ENCODE data around the gene ATP13A2. TPM values are rescaled to one million over a fixed set of nuclear protein-coding genes. Genes with fewer than 3 reads are reported as not detected.
"Not testable (repeated sequence)": the region's sequence is repeated elsewhere in the genome, so short reads cannot be mapped to it uniquely, and the experiment has no call there.

ATP13A2 gene
- polyA plus RNA-seq, 4 donors, result 28.8 to 37.8 (median 31.1) TPM

GRCh38 chr1:16964169-16964568, 47.6 kb downstream of the ATP13A2 start:
- not testable (repeated sequence) for DNase-seq (ENCODE audit: low read depth in 4 of 4, low spot score in 3 of 4)

- DNase-seq (ENCODE audit: low read depth in 4 of 4, low spot score in 3 of 4), result no peak
These were observed 50.2 kb downstream of the ATP13A2 start for GRCh38 chr1:16961297-16962133.

GRCh38 chr1:16960560-16961296, 51.0 kb downstream of the ATP13A2 start:
- peak in 2 of 4 donors; percentile 58 to 68 for DNase-seq (ENCODE audit: low read depth in 4 of 4, low spot score in 3 of 4)

GRCh38 chr1:16958475-16958874, 53.3 kb downstream of the ATP13A2 start:
- no peak for DNase-seq (ENCODE audit: low read depth in 4 of 4, low spot score in 3 of 4)

GRCh38 chr1:16957731-16958130, 54.0 kb downstream of the ATP13A2 start:
- no peak for DNase-seq (ENCODE audit: low read depth in 4 of 4, low spot score in 3 of 4)

- no peak for DNase-seq (ENCODE audit: low read depth in 4 of 4, low spot score in 3 of 4)
These were observed 55.0 kb downstream of the ATP13A2 start for GRCh38 chr1:16956775-16957174.

- no peak for DNase-seq (ENCODE audit: low read depth in 4 of 4, low spot score in 3 of 4)
These were observed 56.5 kb downstream of the ATP13A2 start for GRCh38 chr1:16955186-16955585.

GRCh38 chr1:16954579-16954978, 57.1 kb downstream of the ATP13A2 start:
- DNase-seq (ENCODE audit: low read depth in 4 of 4, low spot score in 3 of 4), result no peak

GRCh38 chr1:16952376-16952775, 59.4 kb downstream of the ATP13A2 start:
- not testable (repeated sequence) for DNase-seq (ENCODE audit: low read depth in 4 of 4, low spot score in 3 of 4)

- not testable (repeated sequence) for DNase-seq (ENCODE audit: low read depth in 4 of 4, low spot score in 3 of 4)
These were observed 62.7 kb downstream of the ATP13A2 start for GRCh38 chr1:16949026-16949425.

GRCh38 chr1:16948282-16948891, 63.3 kb downstream of the ATP13A2 start:
- not testable (repeated sequence) for DNase-seq (ENCODE audit: low read depth in 4 of 4, low spot score in 3 of 4)

GRCh38 chr1:16946646-16947045, 65.1 kb downstream of the ATP13A2 start:
- no peak for DNase-seq (ENCODE audit: low read depth in 4 of 4, low spot score in 3 of 4)

GRCh38 chr1:16946185-16946584, 65.5 kb downstream of the ATP13A2 start:
- not testable (repeated sequence) for DNase-seq (ENCODE audit: low read depth in 4 of 4, low spot score in 3 of 4)

GRCh38 chr1:16945512-16945911, 66.2 kb downstream of the ATP13A2 start:
- not testable (repeated sequence) for DNase-seq (ENCODE audit: low read depth in 4 of 4, low spot score in 3 of 4)

GRCh38 chr1:16944038-16944437, 67.7 kb downstream of the ATP13A2 start:
- DNase-seq (ENCODE audit: low read depth in 4 of 4, low spot score in 3 of 4), result no peak

- not testable (repeated sequence) for DNase-seq (ENCODE audit: low read depth in 4 of 4, low spot score in 3 of 4)
These were observed 72.1 kb downstream of the ATP13A2 start for GRCh38 chr1:16939386-16940180.

GRCh38 chr1:16938351-16939321, 73.1 kb downstream of the ATP13A2 start:
- DNase-seq (ENCODE audit: low read depth in 4 of 4, low spot score in 3 of 4), result no peak

GRCh38 chr1:16936580-16936979, 75.1 kb downstream of the ATP13A2 start:
- DNase-seq (ENCODE audit: low read depth in 4 of 4, low spot score in 3 of 4), result not testable (repeated sequence)

All from right renal pelvis (tissue), 4 donors.